Measurements from ENCODE around the gene IRF7. TPM values are rescaled to one million over a fixed set of nuclear protein-coding genes. Genes with fewer than 3 reads are reported as not detected.

Gene IRF7
- total and polyA plus RNA-seq, 2 donors (not counting 3 experiments of a cell fraction or from before 2014, with no cell fraction given): 12.6 to 14.7 TPM

DNA sequence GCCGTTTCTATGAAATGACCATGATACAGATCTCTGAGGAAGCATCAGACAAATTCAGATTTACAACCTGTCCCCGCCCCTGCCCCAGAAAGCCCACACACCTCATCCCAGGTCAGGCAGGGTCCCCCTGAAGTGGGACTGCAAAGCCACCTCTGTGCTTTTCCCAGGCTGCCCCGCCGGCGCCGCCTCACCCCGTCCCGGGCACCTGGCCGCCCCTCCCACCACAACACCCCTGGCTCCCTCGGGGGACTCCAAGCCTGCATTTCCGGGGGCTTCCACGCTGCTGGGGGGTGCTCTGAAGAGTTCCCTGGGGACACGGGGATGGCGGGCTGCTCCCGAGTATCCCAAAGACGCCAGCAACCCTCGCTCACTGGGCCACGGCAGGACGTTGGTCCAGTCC lies 44.5 kb upstream of the IRF7 start:
- no peak overlapping the region for H2AFZ ChIP-seq (ENCODE audit: low read depth, low read length)
- no TSS peak for BruUV-seq (replicated peaks)
- intact Hi-C loops (cut with micrococcal nuclease): no loop called here
- H3K9me3 ChIP-seq (replicated peaks; ENCODE audit: control insufficient read depth, insufficient read depth, low read length): no peaks in the 10 kb centered on the region
- H3K9me1 ChIP-seq (replicated peaks; ENCODE audit: control insufficient read depth, extremely low read depth, insufficient read depth, low read length): no peaks in the 10 kb centered on the region
- TF ChIP-seq, protein P1, sequence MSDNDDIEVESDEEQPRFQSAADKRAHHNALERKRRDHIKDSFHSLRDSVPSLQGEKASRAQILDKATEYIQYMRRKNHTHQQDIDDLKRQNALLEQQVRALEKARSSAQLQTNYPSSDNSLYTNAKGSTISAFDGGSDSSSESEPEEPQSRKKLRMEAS (IDR thresholded peaks at IDR 0.05; ENCODE audit: insufficient read depth, insufficient read length): no peak
- TF ChIP-seq MYC (IDR thresholded peaks at IDR 0.05; ENCODE audit: low read depth, low read length): no peak
- TF ChIP-seq GATA2 (IDR thresholded peaks at IDR 0.05; ENCODE audit: insufficient read depth, insufficient read length, low read depth, low read length): no peak
- TF ChIP-seq FOS (IDR thresholded peaks at IDR 0.05; ENCODE audit: borderline replicate concordance, insufficient read depth, low read length): no peak
- TF ChIP-seq POLR2AphosphoS5 (IDR thresholded peaks at IDR 0.05; ENCODE audit: insufficient read depth, low read depth, low read length): no peak
- TF ChIP-seq EZH2 (IDR thresholded peaks at IDR 0.05; ENCODE audit: borderline replicate concordance, low read depth, low read length, severe bottlenecking): no peak
- TF ChIP-seq JUN (IDR thresholded peaks at IDR 0.05; ENCODE audit: borderline replicate concordance, insufficient read depth, insufficient read length, low read depth): no peak
- TF ChIP-seq, protein P2, sequence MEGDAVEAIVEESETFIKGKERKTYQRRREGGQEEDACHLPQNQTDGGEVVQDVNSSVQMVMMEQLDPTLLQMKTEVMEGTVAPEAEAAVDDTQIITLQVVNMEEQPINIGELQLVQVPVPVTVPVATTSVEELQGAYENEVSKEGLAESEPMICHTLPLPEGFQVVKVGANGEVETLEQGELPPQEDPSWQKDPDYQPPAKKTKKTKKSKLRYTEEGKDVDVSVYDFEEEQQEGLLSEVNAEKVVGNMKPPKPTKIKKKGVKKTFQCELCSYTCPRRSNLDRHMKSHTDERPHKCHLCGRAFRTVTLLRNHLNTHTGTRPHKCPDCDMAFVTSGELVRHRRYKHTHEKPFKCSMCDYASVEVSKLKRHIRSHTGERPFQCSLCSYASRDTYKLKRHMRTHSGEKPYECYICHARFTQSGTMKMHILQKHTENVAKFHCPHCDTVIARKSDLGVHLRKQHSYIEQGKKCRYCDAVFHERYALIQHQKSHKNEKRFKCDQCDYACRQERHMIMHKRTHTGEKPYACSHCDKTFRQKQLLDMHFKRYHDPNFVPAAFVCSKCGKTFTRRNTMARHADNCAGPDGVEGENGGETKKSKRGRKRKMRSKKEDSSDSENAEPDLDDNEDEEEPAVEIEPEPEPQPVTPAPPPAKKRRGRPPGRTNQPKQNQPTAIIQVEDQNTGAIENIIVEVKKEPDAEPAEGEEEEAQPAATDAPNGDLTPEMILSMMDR (IDR thresholded peaks at IDR 0.05; ENCODE audit: extremely low read depth in 1 of 2, insufficient read depth in 1 of 2, low read depth in 1 of 2, low read length in 2 of 2): no peak
- TF ChIP-seq POLR2A (IDR thresholded peaks at IDR 0.05; ENCODE audit: low read depth, low read length): no peak
- FAIRE-seq: no peak
- no peaks in the 10 kb centered on the region for H3K27me3 ChIP-seq (ENCODE audit: control insufficient read depth in 2 of 2, insufficient read depth in 2 of 2, low read length in 2 of 2)
- H3K9ac ChIP-seq (replicated peaks; ENCODE audit: extremely low read depth, insufficient read depth, low read length): no peak overlapping the region
- peaks cover 2 to 28% of the 10 kb centered on the region in 2 experiments for H3K36me3 ChIP-seq (ENCODE audit: control insufficient read depth in 2 of 2, extremely low read depth in 1 of 2, insufficient read depth in 2 of 2, low read length in 2 of 2)
- H3K79me2 ChIP-seq (ENCODE audit: control insufficient read depth, insufficient read depth, low read length): no peaks in the 10 kb centered on the region
- no peak overlapping the region for H3K27ac ChIP-seq (ENCODE audit: insufficient read depth, low read depth, low read length)
- no peak for DNase-seq (ENCODE audit: low read depth, low spot score)
- ChIA-PET POLR2A (no interaction called here), CTCF (interaction anchor here (0.9 to 1.0 kb wide), 2 partner anchors 21 to 62 kb away, joined by 3 read pairs; no protein-coding TSS in a partner anchor)
- no peak overlapping the region for H3K4me2 ChIP-seq (ENCODE audit: insufficient read depth, low read length)
- no peak overlapping the region for H3K4me3 ChIP-seq (replicated peaks in 1 of 3; ENCODE audit: insufficient read depth in 1 of 3, low read depth in 1 of 3, low read length in 3 of 3)
- no peaks in the 10 kb centered on the region for H4K20me1 ChIP-seq (replicated peaks; ENCODE audit: control insufficient read depth, extremely low read depth, insufficient read depth, low read length)
- H3K4me1 ChIP-seq (ENCODE audit: control insufficient read depth, extremely low read depth, insufficient read depth, low read length): no peaks in the 10 kb centered on the region
- dilution Hi-C loops (cut with MboI; ENCODE audit: extremely low pct_ligation_motif_present, low sequenced_read_pairs): no loop called here
